Lower leg skin (tissue), 3 donors: ENCODE results near the gene PTPN3.

ENCODE experiments used
- CTCF ChIP-seq, 3 donors: fragments of 450-650 bp; IDR thresholded peaks; one replicate each; pipeline ENCODE4 v1.5.1; 2016; ENCODE audit warnings: antibody characterized with exemption in 3 of 3, mild to moderate bottlenecking in 3 of 3, moderate library complexity in 2 of 3
- POLR2A ChIP-seq, 2 donors: fragments of 450-650 bp; IDR thresholded peaks; one replicate each; pipeline ENCODE4 v1.6.1; 2016 to 2017; ENCODE audit warnings: antibody characterized with exemption in 2 of 2, mild to moderate bottlenecking in 1 of 2, moderate library complexity in 1 of 2

GRCh38 chr9:109421026-109421970 is 76.8 kb downstream of the PTPN3 start:
- TF ChIP-seq CTCF (IDR thresholded peaks at IDR 0.05) (no peak), POLR2A (IDR thresholded peaks at IDR 0.05) (no peak)
